ENCODE data around the gene CRMP1.
"Not testable (repeated sequence)": the region's sequence is repeated elsewhere in the genome, so short reads cannot be mapped to it uniquely, and the experiment has no call there.

The CRMP1 gene

DNA sequence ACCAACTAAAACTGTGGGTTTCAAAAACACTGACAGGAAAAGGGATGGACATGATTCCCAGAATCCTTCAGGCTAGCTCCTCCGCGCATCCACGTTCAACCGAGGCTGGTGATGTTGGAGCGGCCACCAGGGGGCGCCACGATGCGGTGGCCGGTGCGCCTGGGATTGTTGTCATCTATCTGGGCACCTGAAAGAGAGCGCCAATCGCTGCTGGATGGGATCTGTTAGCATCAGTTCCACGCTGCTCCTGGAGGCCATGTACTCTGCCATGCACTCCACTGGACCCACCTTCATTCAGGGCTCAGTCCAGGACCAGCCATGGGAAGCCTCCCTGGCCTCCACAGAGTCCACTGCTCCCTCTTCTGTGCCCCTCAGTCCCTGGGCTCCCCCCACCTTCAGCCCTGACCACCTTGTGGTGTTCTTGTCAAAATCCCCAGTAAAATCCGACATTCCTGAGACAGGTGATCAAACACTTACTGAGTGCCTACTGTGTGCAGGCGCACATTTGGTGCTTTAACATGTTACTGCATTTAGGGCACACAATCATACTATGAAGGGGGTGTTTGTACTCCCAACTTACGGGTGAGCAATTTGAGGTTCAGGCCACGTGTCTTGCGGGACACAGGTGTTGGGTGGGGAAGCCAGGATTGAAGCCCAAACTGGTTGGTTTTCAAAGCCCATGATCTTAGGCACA lies 71.1 kb downstream of the CRMP1 start:
- Histone ChIP-seq H3K27ac (ENCODE audit: low read length) (no peak overlapping the region), H3K4me3 (ENCODE audit: low read length) (no peak overlapping the region), H3K27me3 (ENCODE audit: control insufficient read depth, insufficient read depth, low read length) (no peaks in the 10 kb centered on the region), H3K4me1 (ENCODE audit: control insufficient read depth, insufficient read depth, low read length) (no peaks in the 10 kb centered on the region), H3K9me3 (ENCODE audit: control insufficient read depth, insufficient read depth, low read length) (no peaks in the 10 kb centered on the region), H3K36me3 (ENCODE audit: control insufficient read depth, insufficient read depth, low read length) (peaks cover 19% of the 10 kb centered on the region; the same call in 1 of the 2 replicates)
- whole genome bisulfite sequencing (ENCODE audit: insufficient coverage, insufficient read length) = no CpG with 5 or more reads among the region's 18 CpGs
- peak; percentile 39 for DNase-seq (ENCODE audit: low read depth, low spot score)

GRCh38 chr4:5816851-5817375 lies 76.0 kb downstream of the CRMP1 start:
- no peaks in the 10 kb centered on the region for H3K4me1 ChIP-seq (ENCODE audit: control insufficient read depth, insufficient read depth, low read length)
- H3K36me3 ChIP-seq (ENCODE audit: control insufficient read depth, insufficient read depth, low read length) = peaks cover 9% of the 10 kb centered on the region; the same call in 1 of the 2 replicates

DNA sequence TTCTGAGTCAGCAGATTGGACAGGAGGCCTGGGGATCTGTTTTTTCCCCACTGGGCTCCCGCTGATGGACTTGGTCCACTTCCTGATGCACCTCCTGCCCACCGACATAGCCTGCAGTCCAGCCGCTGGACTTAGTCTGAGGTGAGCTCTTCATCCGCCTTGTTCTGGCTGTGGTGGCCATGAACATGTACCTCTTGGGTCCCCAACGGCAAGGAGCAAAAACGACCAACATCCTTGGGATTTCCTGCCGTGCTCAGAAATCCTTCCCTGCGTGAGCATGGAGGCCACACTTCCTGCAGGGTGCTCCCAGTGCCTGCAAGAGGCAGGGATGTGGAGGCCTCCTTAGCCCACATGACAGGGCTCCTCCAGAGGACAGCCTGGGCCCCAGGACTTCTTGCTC lies 76.8 kb downstream of the CRMP1 start:
- Histone ChIP-seq H3K4me1 (ENCODE audit: control insufficient read depth, insufficient read depth, low read length) (no peaks in the 10 kb centered on the region), H3K9me3 (ENCODE audit: control insufficient read depth, insufficient read depth, low read length) (no peaks in the 10 kb centered on the region), H3K36me3 (ENCODE audit: control insufficient read depth, insufficient read depth, low read length) (peaks cover 3% of the 10 kb centered on the region; the same call in 1 of the 2 replicates), H3K4me3 (ENCODE audit: low read length) (no peak overlapping the region), H3K27me3 (ENCODE audit: control insufficient read depth, insufficient read depth, low read length) (no peaks in the 10 kb centered on the region), H3K27ac (ENCODE audit: low read length) (no peak overlapping the region)
- no CpG with 5 or more reads among the region's 8 CpGs for WGBS (ENCODE audit: insufficient coverage, insufficient read length)
- no peak for DNase-seq (ENCODE audit: low read depth, low spot score)

More at GRCh38 chr4:5816851-5817375, 76.0 kb downstream of the CRMP1 start:
- no peak overlapping the region for H3K27ac ChIP-seq (ENCODE audit: low read length)
- H3K9me3 ChIP-seq (ENCODE audit: control insufficient read depth, insufficient read depth, low read length) = no peaks in the 10 kb centered on the region
- H3K4me3 ChIP-seq (ENCODE audit: low read length) = no peak overlapping the region
- DNase-seq (ENCODE audit: low read depth, low spot score) = no peak
- no peaks in the 10 kb centered on the region for H3K27me3 ChIP-seq (ENCODE audit: control insufficient read depth, insufficient read depth, low read length)
- WGBS (ENCODE audit: insufficient coverage, insufficient read length) = no CpG with 5 or more reads among the region's 12 CpGs

DNA sequence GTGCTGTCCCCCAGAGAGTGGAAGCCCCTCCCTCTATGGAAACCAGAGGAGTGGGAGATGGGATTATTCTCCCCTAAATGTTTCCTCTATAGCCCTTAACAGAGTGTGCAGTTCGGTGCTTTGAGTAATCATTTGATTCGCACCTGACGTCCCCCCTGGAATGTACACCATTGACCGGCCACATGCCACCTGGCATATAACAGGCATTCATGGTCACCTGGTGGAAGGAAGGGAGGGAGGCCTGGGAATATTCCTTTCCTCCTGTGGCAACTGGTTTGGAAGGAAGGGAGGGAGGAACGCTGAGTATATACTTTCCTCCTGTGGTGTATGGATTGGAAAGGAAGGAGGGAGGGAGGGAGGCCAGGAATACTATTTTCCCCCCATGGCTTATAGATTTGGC lies 77.2 kb downstream of the CRMP1 start:
- Histone ChIP-seq H3K4me3 (ENCODE audit: low read length) (no peak overlapping the region), H3K9me3 (ENCODE audit: control insufficient read depth, insufficient read depth, low read length) (no peaks in the 10 kb centered on the region), H3K27me3 (ENCODE audit: control insufficient read depth, insufficient read depth, low read length) (no peaks in the 10 kb centered on the region), H3K27ac (ENCODE audit: low read length) (no peak overlapping the region), H3K36me3 (ENCODE audit: control insufficient read depth, insufficient read depth, low read length) (no peaks in the 10 kb centered on the region; the same call in 1 of the 2 replicates), H3K4me1 (ENCODE audit: control insufficient read depth, insufficient read depth, low read length) (no peaks in the 10 kb centered on the region)
- no peak for DNase-seq (ENCODE audit: low read depth, low spot score)
- no CpG with 5 or more reads among the region's 5 CpGs for WGBS (ENCODE audit: insufficient coverage, insufficient read length)

DNA sequence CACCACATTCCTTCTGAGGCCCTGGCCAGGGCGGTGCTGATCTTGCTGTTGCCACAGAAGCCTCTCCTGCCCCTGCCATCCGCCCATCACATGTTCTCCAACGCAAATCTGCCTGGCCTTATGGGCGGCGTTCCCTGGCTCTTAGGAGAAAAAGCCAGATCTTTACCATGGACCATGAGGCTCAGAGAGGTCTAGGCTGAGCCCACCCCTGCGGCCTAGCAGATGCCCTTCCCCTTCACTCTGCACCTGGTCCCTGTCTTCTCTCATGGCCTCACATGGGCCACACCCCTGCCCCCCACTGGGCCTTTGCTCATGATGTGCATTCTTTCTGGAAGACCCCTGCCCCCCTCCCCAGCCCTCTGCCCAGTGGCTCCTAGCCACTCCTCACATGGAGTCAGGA lies 78.5 kb downstream of the CRMP1 start:
- no CpG with 5 or more reads among the region's 6 CpGs for WGBS (ENCODE audit: insufficient coverage, insufficient read length)
- Histone ChIP-seq H3K4me3 (ENCODE audit: low read length) (no peak overlapping the region), H3K27ac (ENCODE audit: low read length) (no peak overlapping the region), H3K36me3 (ENCODE audit: control insufficient read depth, insufficient read depth, low read length) (no peaks in the 10 kb centered on the region), H3K27me3 (ENCODE audit: control insufficient read depth, insufficient read depth, low read length) (no peaks in the 10 kb centered on the region), H3K9me3 (ENCODE audit: control insufficient read depth, insufficient read depth, low read length) (no peaks in the 10 kb centered on the region), H3K4me1 (ENCODE audit: control insufficient read depth, insufficient read depth, low read length) (no peaks in the 10 kb centered on the region)
- DNase-seq (ENCODE audit: low read depth, low spot score) = no peak

- DNase-seq (ENCODE audit: low read depth, low spot score) = no peak
- Histone ChIP-seq H3K9me3 (ENCODE audit: control insufficient read depth, insufficient read depth, low read length) (no peaks in the 10 kb centered on the region), H3K27ac (ENCODE audit: low read length) (no peak overlapping the region), H3K4me3 (ENCODE audit: low read length) (no peak overlapping the region), H3K36me3 (ENCODE audit: control insufficient read depth, insufficient read depth, low read length) (0 out of 2 replicates have a peak, but pooled peaks cover 3% of the 10 kb centered on the region), H3K4me1 (ENCODE audit: control insufficient read depth, insufficient read depth, low read length) (no peaks in the 10 kb centered on the region), H3K27me3 (ENCODE audit: control insufficient read depth, insufficient read depth, low read length) (no peaks in the 10 kb centered on the region)
- no CpG with 5 or more reads among the region's 7 CpGs for WGBS (ENCODE audit: insufficient coverage, insufficient read length)
Measured at GRCh38 chr4:5813882-5814255, 79.0 kb downstream of the CRMP1 start.

GRCh38 chr4:5812506-5813229 lies 80.2 kb downstream of the CRMP1 start:
- H3K9me3 ChIP-seq (ENCODE audit: control insufficient read depth, insufficient read depth, low read length) = no peaks in the 10 kb centered on the region
- no peak overlapping the region for H3K27ac ChIP-seq (ENCODE audit: low read length)
- no CpG with 5 or more reads among the region's 9 CpGs for WGBS (ENCODE audit: insufficient coverage, insufficient read length)
- no peak for DNase-seq (ENCODE audit: low read depth, low spot score)
- H3K4me1 ChIP-seq (ENCODE audit: control insufficient read depth, insufficient read depth, low read length) = no peaks in the 10 kb centered on the region
- no peaks in the 10 kb centered on the region for H3K27me3 ChIP-seq (ENCODE audit: control insufficient read depth, insufficient read depth, low read length)
- no peak overlapping the region for H3K4me3 ChIP-seq (ENCODE audit: low read length)
- 0 out of 2 replicates have a peak, but pooled peaks cover 5% of the 10 kb centered on the region for H3K36me3 ChIP-seq (ENCODE audit: control insufficient read depth, insufficient read depth, low read length)

DNA sequence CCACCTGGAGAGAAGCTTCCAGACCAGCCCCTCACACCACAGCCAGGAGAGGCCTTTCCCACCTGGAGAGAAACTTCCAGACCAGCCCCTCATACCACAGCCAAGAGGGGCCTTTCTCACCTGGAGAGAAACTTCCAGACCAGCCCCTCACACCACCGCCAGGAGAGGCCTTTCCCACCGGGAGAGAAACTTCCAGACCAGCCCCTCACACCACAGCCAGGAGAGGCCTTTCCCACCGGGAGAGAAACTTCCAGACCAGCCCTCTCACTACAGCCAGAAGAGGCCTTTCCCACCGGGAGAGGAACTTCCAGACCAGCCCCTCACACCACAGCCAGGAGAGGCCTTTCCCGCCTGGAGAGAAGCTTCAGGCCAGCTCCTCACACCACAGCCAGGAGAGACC lies 80.8 kb downstream of the CRMP1 start:
- not testable (repeated sequence) for H3K27me3 ChIP-seq (ENCODE audit: control insufficient read depth, insufficient read depth, low read length); H3K36me3 ChIP-seq (ENCODE audit: control insufficient read depth, insufficient read depth, low read length); H3K4me1 ChIP-seq (ENCODE audit: control insufficient read depth, insufficient read depth, low read length); H3K4me3 ChIP-seq (ENCODE audit: low read length); H3K9me3 ChIP-seq (ENCODE audit: control insufficient read depth, insufficient read depth, low read length); H3K27ac ChIP-seq (ENCODE audit: low read length); DNase-seq (ENCODE audit: low read depth, low spot score)
- no CpG with 5 or more reads among the region's 5 CpGs for WGBS (ENCODE audit: insufficient coverage, insufficient read length)

DNA sequence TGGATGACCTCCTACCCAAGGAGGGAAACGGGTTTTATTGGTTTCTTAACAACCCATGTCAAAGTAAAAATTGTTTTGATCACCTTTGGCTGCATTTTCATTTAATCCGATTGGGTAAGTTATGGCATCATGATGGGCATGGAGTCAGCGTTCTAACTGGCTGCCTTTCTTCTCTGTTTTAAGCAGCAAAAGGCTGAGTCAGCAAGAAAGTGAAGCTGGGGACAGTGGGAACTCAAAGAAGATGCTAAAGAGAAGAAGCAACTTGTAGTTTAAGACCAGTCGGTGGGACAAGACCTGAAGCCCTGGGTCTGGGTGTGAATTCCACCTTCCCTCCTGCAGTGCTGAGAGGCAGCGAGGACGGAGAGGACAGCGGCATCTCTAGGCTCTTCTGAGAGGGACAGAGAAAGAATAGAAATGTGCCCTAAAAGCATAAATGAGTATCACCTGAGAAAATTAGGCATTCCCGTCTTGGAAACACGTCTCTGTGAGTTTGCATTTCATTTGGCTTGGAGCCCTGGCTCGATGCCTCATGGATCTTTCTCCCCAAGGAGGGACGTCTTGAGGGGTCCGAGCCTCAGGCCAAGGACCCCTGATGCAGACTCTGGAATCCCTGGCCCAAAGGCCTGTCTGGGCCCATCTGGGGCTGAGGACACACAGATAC lies 82.0 kb downstream of the CRMP1 start:
- Histone ChIP-seq H3K4me1 (ENCODE audit: control insufficient read depth, insufficient read depth, low read length) (no peaks in the 10 kb centered on the region), H3K4me3 (ENCODE audit: low read length) (no peak overlapping the region), H3K36me3 (ENCODE audit: control insufficient read depth, insufficient read depth, low read length) (0 out of 2 replicates have a peak, but pooled peaks cover 5% of the 10 kb centered on the region), H3K27me3 (ENCODE audit: control insufficient read depth, insufficient read depth, low read length) (no peaks in the 10 kb centered on the region), H3K27ac (ENCODE audit: low read length) (no peak overlapping the region), H3K9me3 (ENCODE audit: control insufficient read depth, insufficient read depth, low read length) (no peaks in the 10 kb centered on the region)
- WGBS (ENCODE audit: insufficient coverage, insufficient read length) = no CpG with 5 or more reads among the region's 12 CpGs
- DNase-seq (ENCODE audit: low read depth, low spot score) = no peak

- Histone ChIP-seq H3K9me3 (ENCODE audit: control insufficient read depth, insufficient read depth, low read length) (no peaks in the 10 kb centered on the region), H3K36me3 (ENCODE audit: control insufficient read depth, insufficient read depth, low read length) (0 out of 2 replicates have a peak, but pooled peaks cover 5% of the 10 kb centered on the region), H3K27ac (ENCODE audit: low read length) (no peak overlapping the region), H3K4me1 (ENCODE audit: control insufficient read depth, insufficient read depth, low read length) (no peaks in the 10 kb centered on the region), H3K27me3 (ENCODE audit: control insufficient read depth, insufficient read depth, low read length) (no peaks in the 10 kb centered on the region), H3K4me3 (ENCODE audit: low read length) (no peak overlapping the region)
- DNase-seq (ENCODE audit: low read depth, low spot score) = no peak
- WGBS (ENCODE audit: insufficient coverage, insufficient read length) = no CpG with 5 or more reads among the region's 3 CpGs
Measured at GRCh38 chr4:5810151-5810550, 82.7 kb downstream of the CRMP1 start.

Data from iPS DF 6.9 (cell line).